ENCODE data around the gene RNU1-3. TPM values are rescaled to one million over a fixed set of nuclear protein-coding genes. Genes with fewer than 3 reads are reported as not detected.
"Not testable (repeated sequence)": the region's sequence is repeated elsewhere in the genome, so short reads cannot be mapped to it uniquely, and the experiment has no call there.

The RNU1-3 gene
- total RNA-seq, 2 experiments from 2014 or later = 1,570 to 1,691 TPM

DNA sequence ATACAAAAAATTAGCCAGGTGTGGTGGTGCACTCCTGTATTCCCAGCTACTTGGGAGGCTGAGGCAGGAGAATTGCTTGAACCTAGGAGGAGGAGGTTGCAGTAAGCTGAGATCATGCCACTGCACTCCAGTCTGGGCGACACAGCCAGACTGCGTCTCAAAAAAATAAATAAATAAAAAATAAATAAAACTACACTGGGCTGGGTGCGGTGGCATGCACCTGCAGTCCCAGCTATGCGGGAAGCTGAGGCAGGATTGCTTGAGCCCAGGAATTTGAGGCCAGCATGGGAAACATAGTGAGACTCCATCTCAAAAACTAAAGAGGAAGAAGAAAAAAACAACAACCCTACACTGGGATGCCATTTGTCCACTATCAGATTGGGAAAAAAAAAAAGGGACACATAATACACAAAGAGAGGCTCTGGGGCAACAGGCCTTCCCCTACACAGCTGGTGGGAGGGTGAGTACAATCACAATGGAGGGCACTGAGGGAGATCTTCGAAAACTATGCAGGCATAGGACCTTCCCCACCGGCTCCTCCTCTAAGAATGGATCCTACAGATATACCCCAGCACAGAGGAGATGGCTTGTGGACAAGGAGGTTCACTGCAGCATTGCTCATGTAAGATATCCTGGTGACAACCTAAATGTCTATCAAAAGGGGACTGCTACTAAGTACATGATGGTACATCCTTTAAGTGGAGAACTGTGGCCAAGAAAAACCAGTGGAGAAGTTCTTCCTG lies 33.0 kb downstream of the RNU1-3 start:
- H3K4me1 Mint-ChIP-seq, H3K4me3 Mint-ChIP-seq, H3K9me3 Mint-ChIP-seq, DNase-seq, H3K27ac Mint-ChIP-seq, H3K27me3 Mint-ChIP-seq, POLR2A ChIA-PET: not testable (repeated sequence)
- CTCF ChIA-PET = interaction anchor here (0.9 kb wide), 1 partner anchor 9 kb away, joined by 3 read pairs; no protein-coding TSS in a partner anchor
- peaks cover 41% of the 10 kb centered on the region for H3K36me3 Mint-ChIP-seq (ENCODE audit: low read depth)

DNA sequence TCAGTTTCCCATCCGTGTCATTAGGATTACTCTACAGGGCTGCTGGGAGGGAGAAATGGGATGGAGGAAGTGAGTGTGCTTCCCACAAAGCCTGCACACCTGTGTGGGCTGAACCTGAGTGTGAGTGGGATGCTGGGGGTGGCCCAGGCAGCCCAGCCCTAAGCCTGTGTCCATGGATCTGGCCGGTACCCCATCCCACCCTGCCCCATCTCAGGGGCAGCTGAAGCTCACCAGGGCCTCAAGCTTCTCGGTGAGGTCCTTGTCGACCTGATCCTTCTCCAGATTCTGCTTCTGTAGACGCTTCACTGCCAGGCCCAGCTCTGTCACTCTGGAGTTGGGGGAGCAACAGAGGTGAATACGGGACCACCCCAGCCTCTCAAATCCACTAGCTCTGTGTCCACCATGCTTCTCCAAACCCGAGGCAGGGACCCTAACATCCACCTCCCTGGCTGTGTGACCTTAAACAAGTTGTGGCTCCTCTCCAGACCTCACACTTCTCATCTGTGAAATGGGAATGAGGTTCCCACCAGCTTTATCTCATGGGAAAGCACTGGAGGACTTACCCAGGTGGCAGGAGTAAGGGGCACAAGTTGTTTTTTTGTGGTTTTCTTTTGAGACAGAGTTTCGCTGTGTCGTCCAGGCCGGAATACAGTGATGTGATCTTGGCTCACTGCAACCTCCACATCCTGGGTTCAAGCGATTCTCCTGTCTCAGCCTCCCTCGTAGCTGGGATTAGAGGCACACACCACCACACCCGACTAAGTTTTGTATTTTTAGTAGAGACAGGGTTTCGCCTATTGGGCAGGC lies 34.5 kb downstream of the RNU1-3 start:
- H3K4me3 Mint-ChIP-seq, POLR2A ChIA-PET, DNase-seq, H3K4me1 Mint-ChIP-seq, H3K9me3 Mint-ChIP-seq, H3K27ac Mint-ChIP-seq, H3K27me3 Mint-ChIP-seq: not testable (repeated sequence)
- H3K36me3 Mint-ChIP-seq (ENCODE audit: low read depth) = peaks cover 48% of the 10 kb centered on the region
- CTCF ChIA-PET = interaction anchor here (1.1 kb wide), 1 partner anchor 11 kb away, joined by 3 read pairs; no protein-coding TSS in a partner anchor

DNA sequence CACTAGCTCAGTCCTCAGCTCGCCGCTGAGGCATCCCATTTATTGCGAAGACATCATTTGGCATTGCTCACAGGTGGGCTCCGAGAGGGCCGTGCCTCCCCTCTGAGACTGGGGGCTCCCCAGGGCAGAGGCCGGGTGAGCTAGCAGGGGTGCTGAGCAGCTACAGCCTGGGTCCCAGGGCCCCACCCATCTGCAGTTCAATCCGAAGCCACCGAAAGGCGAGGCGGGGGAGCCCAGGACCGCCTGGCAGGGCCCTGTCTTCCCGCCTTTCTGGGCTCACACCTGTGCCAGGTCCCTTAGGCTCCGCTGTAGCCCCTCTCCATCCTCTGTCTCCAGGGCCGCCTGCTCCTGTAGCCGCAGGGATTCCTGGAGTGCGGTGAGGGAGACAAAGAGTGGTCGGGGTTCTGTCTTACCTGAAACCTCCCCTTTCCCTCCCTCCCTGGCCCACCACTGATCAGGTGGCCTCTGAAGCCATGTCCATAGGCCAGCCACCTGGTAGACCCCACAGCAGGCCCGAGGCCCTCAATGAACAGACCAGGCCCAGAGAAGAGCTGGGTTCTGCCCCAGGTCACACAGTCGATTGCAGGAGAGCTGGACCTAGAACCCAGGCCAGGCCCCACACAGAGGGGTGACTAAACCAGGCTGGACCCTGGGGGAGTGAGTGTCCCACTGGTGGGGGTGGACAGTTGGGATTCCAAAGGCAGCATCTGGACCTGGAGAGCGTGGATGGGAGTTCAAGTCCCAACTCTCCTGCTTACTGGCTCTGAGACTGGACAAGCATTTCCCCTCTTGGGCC lies 35.3 kb downstream of the RNU1-3 start:
- Mint-ChIP-seq H3K27ac (no peak overlapping the region), H3K36me3 (ENCODE audit: low read depth) (peaks cover 48% of the 10 kb centered on the region), H3K9me3 (no peaks in the 10 kb centered on the region), H3K4me3 (no peak overlapping the region), H3K4me1 (peaks cover 3% of the 10 kb centered on the region), H3K27me3 (no peaks in the 10 kb centered on the region)
- ChIA-PET POLR2A (no interaction called here), CTCF (no interaction called here)
- DNase-seq = no peak

DNA sequence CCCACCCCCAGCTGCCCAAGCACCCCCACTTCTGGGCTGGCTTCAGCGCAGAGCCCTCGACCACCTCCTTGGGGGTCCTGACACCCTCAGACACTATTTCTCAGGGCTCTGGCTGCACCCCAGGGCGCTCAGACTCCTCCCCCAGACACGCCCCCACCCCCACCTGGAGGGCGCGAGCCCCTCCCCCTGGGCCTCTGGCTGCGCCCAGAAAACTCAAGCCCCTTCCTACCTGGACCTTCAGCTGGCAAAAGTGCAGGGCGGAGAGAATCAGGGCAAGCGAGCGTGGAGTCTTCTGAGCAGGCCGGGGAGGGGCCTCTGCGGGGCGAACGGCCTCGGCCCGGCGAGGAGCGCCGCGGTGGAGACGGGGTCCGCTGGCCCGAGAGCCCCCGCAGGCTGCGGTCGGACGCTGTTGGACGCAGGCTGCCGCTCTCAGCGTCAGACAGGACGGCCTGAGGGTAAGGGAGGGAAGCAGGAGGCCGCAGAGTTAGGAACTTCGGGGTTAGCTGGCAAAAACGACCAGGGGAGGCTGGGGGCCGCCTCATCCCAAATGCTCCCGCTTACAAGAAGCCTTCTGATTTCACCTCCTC lies 36.0 kb downstream of the RNU1-3 start:
- Mint-ChIP-seq H3K27me3 (no peaks in the 10 kb centered on the region), H3K9me3 (no peaks in the 10 kb centered on the region), H3K4me1 (peaks cover 3% of the 10 kb centered on the region), H3K36me3 (ENCODE audit: low read depth) (peaks cover 54% of the 10 kb centered on the region), H3K4me3 (no peak overlapping the region), H3K27ac (no peak overlapping the region)
- ChIA-PET CTCF (no interaction called here), POLR2A (no interaction called here)
- no peak for DNase-seq

DNA sequence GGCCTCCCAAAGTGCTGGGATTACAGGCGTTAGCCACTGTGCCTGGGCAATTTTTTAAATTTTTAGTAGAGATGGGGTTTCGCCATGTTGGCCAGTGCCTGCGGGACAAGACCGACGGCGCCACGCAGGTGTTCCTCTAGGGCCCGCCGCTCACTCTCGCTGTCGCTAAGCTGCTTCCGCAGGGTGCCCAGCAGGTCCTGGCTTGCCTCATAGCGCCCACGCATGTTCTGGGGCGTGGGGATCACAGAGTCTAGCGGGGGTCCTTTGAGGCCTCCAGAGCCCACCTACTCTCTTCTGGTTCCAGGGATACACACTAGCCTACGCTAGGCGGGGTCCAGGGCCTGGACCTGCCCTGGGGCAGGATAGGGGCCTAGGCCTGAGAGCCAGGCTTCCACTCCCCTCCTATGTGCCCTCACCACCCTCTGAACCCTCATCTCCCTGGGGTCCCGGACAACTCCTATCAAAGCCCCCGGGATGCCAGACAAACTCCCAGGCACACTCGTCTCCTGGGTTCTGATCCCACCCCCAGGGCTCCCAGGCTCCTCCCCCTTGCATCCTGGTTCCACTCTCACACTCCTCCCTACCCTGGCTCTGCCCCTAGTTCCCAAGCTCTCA lies 36.7 kb downstream of the RNU1-3 start:
- H3K27me3 Mint-ChIP-seq, H3K9me3 Mint-ChIP-seq, H3K4me3 Mint-ChIP-seq, H3K4me1 Mint-ChIP-seq, POLR2A ChIA-PET, CTCF ChIA-PET, H3K27ac Mint-ChIP-seq, DNase-seq: not testable (repeated sequence)
- H3K36me3 Mint-ChIP-seq (ENCODE audit: low read depth) = peaks cover 61% of the 10 kb centered on the region

DNA sequence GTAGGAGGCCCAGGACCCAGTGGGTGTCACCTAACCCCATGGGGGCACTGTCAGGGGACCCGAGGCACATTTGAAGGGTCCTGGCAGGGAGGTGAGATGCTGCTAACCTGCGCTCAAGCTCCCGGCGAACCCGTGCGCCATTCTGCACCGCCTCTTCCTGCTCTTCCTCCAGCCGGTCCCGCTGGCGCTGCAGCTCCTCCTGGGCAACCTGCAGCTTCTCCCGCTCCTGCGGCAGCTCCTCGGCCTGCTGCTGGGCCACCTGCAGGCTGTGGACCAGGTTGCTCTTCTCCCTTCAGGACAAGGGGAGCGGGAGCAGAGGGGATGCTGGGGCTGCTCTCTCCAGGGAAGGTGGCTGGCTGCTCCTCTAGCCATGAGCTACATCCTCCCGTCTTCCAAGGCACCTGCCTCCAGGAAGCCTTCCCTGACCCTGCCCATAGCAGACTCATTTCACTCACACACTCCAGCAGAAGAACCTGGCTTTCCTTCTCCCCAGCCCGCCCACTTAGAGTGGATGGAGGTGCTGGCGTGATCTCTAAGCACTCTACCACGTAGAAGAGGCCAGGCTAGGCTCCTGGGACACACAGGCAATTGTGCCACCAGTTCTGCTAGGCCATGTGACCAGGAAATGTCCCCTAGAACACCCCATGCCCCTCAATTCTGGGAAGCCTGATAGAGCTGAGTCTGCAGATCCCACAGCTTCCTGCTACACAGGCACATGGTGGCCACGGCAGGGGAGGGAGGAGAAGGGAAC lies 38.2 kb downstream of the RNU1-3 start:
- Mint-ChIP-seq H3K9me3 (no peaks in the 10 kb centered on the region), H3K27ac (no peak overlapping the region), H3K36me3 (ENCODE audit: low read depth) (peaks cover 55% of the 10 kb centered on the region), H3K27me3 (no peaks in the 10 kb centered on the region), H3K4me1 (peaks cover 3% of the 10 kb centered on the region), H3K4me3 (no peak overlapping the region)
- POLR2A ChIA-PET = no interaction called here
- CTCF ChIA-PET = no interaction called here
- no peak for DNase-seq

DNA sequence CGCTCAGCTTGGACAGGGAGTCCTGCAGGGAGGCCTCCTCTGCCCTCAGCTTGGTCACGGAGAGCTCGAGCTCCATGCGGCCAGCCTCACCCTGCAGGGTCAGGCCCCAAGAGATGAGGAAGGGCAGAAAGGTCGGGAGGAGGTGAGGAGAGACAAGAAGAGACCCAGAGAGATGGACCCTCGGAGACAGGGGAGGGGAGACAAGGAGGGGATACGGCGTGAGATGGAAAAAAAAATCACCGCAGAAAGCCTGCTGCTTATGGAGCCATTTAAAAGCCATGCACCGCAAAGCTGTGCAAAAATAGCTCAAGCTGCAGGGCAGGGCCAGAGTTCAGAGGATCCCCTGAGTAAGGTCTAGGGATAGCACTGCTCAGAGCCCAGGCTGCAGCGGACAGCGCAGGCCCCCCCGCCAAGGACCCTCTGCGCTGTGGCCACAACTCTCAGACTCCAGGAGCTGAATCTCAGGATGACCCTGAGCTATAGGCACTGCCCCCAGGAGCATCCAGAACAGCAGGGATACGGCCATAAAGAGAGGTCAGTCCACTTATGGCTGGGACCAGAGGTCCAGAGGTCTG lies 40.3 kb downstream of the RNU1-3 start:
- H3K9me3 Mint-ChIP-seq, H3K27me3 Mint-ChIP-seq, H3K4me1 Mint-ChIP-seq, DNase-seq, POLR2A ChIA-PET, H3K4me3 Mint-ChIP-seq, H3K27ac Mint-ChIP-seq: not testable (repeated sequence)
- H3K36me3 Mint-ChIP-seq (ENCODE audit: low read depth) = peaks cover 39% of the 10 kb centered on the region
- CTCF ChIA-PET = interaction anchor here (1.6 to 2.2 kb wide), 2 partner anchors 10 to 321 kb away, joined by 8 to 9 read pairs; no protein-coding TSS in a partner anchor

DNA sequence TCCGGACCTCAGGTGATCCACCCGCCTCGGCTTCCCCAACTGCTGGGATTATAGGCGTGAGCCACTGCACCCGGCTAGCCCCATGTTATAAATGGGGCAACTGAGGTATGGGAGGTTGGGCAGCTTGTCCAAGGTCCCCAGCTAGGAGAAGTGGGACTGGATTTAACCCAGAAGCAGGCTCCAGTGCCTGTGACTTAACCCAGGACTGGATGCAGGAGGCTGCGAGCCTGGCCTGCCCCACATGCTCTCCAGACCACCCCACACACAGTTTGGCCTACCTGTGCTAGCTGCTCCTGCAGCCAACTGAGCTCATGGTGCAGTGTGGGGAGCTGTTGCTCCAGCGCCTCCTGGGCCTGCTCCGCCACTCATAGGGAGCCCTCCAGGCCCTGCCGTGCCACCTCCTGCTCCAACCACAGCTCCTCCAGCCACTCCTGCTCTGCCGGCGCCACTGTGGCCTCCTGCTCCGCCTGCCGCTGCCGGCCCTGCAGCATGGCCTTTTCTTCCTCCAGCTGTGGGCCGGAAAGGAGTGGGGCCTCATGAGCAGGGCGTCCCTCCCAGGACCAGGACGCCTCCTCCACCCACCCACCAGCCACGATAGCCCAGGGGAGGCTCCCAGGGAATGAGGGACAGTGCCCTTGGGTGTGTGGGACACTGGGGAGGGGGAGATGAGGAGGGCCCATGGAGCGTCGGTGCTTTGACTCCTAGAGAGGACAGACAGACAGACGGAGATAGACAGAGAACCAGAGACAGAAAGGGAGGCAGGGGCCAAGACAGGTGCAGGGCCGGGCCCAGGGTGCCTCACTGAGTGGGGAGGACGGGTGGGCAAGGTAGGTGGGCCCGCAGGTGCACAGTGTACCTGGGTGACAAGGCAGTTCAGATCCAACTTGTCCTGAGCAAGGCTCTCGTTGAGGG lies 41.0 kb downstream of the RNU1-3 start:
- POLR2A ChIA-PET = no interaction called here
- DNase-seq = no peak

DNA sequence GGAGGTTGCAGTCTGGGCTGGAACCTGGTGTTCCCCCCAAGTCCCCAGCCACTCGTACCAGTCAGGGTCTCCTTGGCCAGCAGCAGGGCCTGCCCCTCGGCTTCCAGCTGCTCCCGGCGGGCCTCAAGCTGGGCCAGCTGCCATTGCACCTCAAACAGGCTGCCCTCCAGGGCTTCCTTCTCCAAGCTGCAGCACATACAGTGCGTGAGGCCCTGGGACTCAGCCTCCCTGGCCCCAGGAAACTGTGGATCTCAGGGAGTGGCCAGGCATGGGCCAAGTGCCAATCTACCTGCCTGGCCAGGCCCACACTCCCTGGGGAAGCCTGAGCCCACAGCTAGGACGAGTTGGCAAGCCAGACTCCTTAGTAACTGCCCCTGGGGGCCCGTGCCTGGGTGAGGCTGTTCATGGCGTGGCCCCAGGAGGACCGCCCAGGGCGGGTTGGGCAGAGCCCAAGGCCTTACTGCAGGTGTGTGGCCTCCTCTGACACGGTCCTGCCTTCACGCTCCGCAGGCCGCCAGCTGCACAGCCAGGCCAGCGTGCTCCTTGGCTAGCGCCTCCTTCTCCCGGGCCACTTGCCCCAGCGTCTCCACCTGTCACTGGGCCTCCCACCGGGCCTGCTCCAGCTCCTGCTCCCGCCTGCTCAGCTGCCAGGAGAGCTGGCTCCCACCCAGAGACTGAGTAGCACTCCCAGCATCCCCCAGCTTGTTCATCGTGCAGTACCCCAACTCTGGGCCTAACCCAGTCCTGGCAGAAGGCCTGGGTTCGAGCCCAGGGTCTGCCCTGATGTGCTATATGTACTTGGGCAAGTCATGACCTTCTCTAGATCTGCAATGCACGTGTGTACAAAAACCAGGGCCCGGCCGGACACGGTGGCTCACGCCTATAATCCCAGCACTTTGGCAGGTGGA lies 42.7 kb downstream of the RNU1-3 start:
- H3K27ac Mint-ChIP-seq, H3K9me3 Mint-ChIP-seq, H3K4me1 Mint-ChIP-seq, POLR2A ChIA-PET, H3K27me3 Mint-ChIP-seq, H3K4me3 Mint-ChIP-seq, DNase-seq: not testable (repeated sequence)
- CTCF ChIA-PET = interaction anchor here (0.7 to 2.2 kb wide), 11 partner anchors 8 to 328 kb away, joined by 3 to 12 read pairs (median 4); partner anchors contain the start of gene NBPF1
- peaks cover 24% of the 10 kb centered on the region for H3K36me3 Mint-ChIP-seq (ENCODE audit: low read depth)

More for the DNA sequence above, 41.0 kb downstream of the RNU1-3 start:
- CTCF ChIA-PET = interaction anchor here (1.6 to 2.2 kb wide), 5 partner anchors 9 to 326 kb away, joined by 4 to 12 read pairs (median 9); no protein-coding TSS in a partner anchor
- no peaks in the 10 kb centered on the region for H3K27me3 Mint-ChIP-seq
- H3K4me1 Mint-ChIP-seq = peaks cover 3% of the 10 kb centered on the region
- H3K27ac Mint-ChIP-seq = no peak overlapping the region
- peaks cover 34% of the 10 kb centered on the region for H3K36me3 Mint-ChIP-seq (ENCODE audit: low read depth)
- H3K9me3 Mint-ChIP-seq = no peaks in the 10 kb centered on the region
- no peak overlapping the region for H3K4me3 Mint-ChIP-seq

DNA sequence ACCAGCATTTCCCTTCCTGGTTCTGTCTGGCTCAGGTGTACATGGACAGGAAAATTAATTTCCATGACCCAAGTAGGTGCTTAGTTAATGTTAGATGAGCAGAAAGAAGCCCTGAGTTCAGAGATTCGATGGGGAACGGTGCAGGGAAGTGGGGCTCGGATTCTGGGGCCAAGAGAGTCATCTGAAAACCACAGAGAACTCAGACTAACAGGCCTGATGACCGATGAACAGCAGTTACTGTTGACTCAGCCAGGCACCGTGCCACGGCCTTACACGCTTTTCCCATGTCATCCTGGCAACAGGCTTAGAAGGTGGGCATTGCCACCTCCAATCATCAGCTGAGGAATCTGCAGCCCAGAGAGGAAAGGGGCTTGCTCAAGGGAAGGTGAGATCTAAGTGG lies 43.4 kb downstream of the RNU1-3 start:
- H3K27ac Mint-ChIP-seq, H3K4me3 Mint-ChIP-seq, CTCF ChIA-PET, DNase-seq, H3K27me3 Mint-ChIP-seq, H3K4me1 Mint-ChIP-seq, H3K9me3 Mint-ChIP-seq: not testable (repeated sequence)
- peaks cover 20% of the 10 kb centered on the region for H3K36me3 Mint-ChIP-seq (ENCODE audit: low read depth)
- POLR2A ChIA-PET = interaction anchor here (1.1 kb wide), 1 partner anchor 325 kb away, joined by 3 read pairs; no protein-coding TSS in a partner anchor

Data from activated CD4-positive, alpha-beta memory T cell treated with anti-CD3 and anti-CD28 coated beads, Interleukin-2, amount 10 ng/mL, durations not matched to agents 7 days and 5 days (primary cell).